CD4-positive, alpha-beta T cell treated with Interleukin-21 for 1 hour (primary cell): ENCODE measurements around the gene COL11A1.
"Not testable (repeated sequence)": the region's sequence is repeated elsewhere in the genome, so short reads cannot be mapped to it uniquely, and the experiment has no call there.

ENCODE experiments used
- DNase-seq: peaks from one replicate; pipeline ENCODE4 v3.0.0-alpha.2; 2020

Gene COL11A1

GRCh38 chr1:103075316-103076000 lies 32.9 kb downstream of the COL11A1 start:
- no peak for DNase-seq

GRCh38 chr1:103074224-103074623 lies 34.1 kb downstream of the COL11A1 start:
- no peak for DNase-seq

GRCh38 chr1:103069201-103069600 lies 39.1 kb downstream of the COL11A1 start:
- DNase-seq = no peak

- DNase-seq = no peak
Measured at GRCh38 chr1:103063921-103064320, 44.4 kb downstream of the COL11A1 start.

- DNase-seq = no peak
Measured at GRCh38 chr1:103058391-103058790, 49.9 kb downstream of the COL11A1 start.

- no peak for DNase-seq
Measured at GRCh38 chr1:103056423-103056822, 51.9 kb downstream of the COL11A1 start.

GRCh38 chr1:103028110-103028509 lies 80.2 kb downstream of the COL11A1 start:
- DNase-seq = not testable (repeated sequence)

GRCh38 chr1:103025858-103026409 lies 82.4 kb downstream of the COL11A1 start:
- DNase-seq = no peak

- DNase-seq = no peak
Measured at GRCh38 chr1:103024051-103024450, 84.3 kb downstream of the COL11A1 start.

- no peak for DNase-seq
Measured at GRCh38 chr1:103002005-103002404, 106.3 kb downstream of the COL11A1 start.

- DNase-seq = no peak
Measured at GRCh38 chr1:102978874-102979273, 129.4 kb downstream of the COL11A1 start.

- DNase-seq = no peak
Measured at GRCh38 chr1:102977292-102977691, 131.0 kb downstream of the COL11A1 start.

- peak; percentile 5 for DNase-seq
Measured at GRCh38 chr1:102970496-102971078, 137.7 kb downstream of the COL11A1 start.

GRCh38 chr1:102967786-102968185 lies 140.5 kb downstream of the COL11A1 start:
- DNase-seq = no peak

- no peak for DNase-seq
Measured at GRCh38 chr1:102961549-102961948, 146.8 kb downstream of the COL11A1 start.

- DNase-seq = no peak
Measured at GRCh38 chr1:102954576-102954975, 153.7 kb downstream of the COL11A1 start.

GRCh38 chr1:102952400-102952799 lies 155.9 kb downstream of the COL11A1 start:
- DNase-seq = no peak

GRCh38 chr1:102942324-102942723 lies 166.0 kb downstream of the COL11A1 start:
- DNase-seq = no peak

- DNase-seq = no peak
Measured at GRCh38 chr1:102941366-102941947, 166.9 kb downstream of the COL11A1 start.

- DNase-seq = no peak
Measured at GRCh38 chr1:102937401-102937800, 170.9 kb downstream of the COL11A1 start.

- DNase-seq = not testable (repeated sequence)
Measured at GRCh38 chr1:102933362-102933761, 175.0 kb downstream of the COL11A1 start.

GRCh38 chr1:102919659-102920058 lies 188.7 kb downstream of the COL11A1 start:
- DNase-seq = no peak

GRCh38 chr1:102901996-102902395 lies 206.3 kb downstream of the COL11A1 start:
- DNase-seq = no peak

- DNase-seq = no peak
Measured at GRCh38 chr1:102899935-102900334, 208.4 kb downstream of the COL11A1 start.
